Neuronal stem cell (in vitro differentiated cells): ENCODE measurements around the gene OGFOD2.
A peak's percentile ranks its signal among the peaks of the same experiment; 100 is the strongest.

Experiments used
- DNase-seq: peaks from one replicate; pipeline ENCODE4 v3.0.0-alpha.2; 2013; ENCODE audit warnings: low spot score
- H2AFZ ChIP-seq: one replicate; pipeline ENCODE4 v1.6.1; 2013; ENCODE audit warnings: mild to moderate bottlenecking, low read length, inconsistent platforms
- H2AK5ac ChIP-seq: 2 replicates; pipeline ENCODE4 v1.6.1; 2013; ENCODE audit warnings: low read depth, mild to moderate bottlenecking, inconsistent platforms, low read length, moderate library complexity, mixed read lengths
- H2BK120ac ChIP-seq: 2 replicates; pipeline ENCODE4 v1.6.1; 2013; ENCODE audit warnings: low read depth, mild to moderate bottlenecking, inconsistent platforms, low read length, moderate library complexity, mixed read lengths
- H2BK12ac ChIP-seq: one replicate; pipeline ENCODE4 v1.6.1; 2013; ENCODE audit warnings: low read length, inconsistent platforms
- H2BK15ac ChIP-seq: 2 replicates; pipeline ENCODE4 v1.6.1; 2013; ENCODE audit warnings: mild to moderate bottlenecking, low read length, inconsistent platforms, mixed read lengths
- H2BK5ac ChIP-seq: one replicate; pipeline ENCODE4 v1.6.1; 2013; ENCODE audit warnings: inconsistent platforms, mild to moderate bottlenecking, low read length, moderate library complexity
- H3K14ac ChIP-seq: one replicate; pipeline ENCODE4 v1.6.1; 2013; ENCODE audit warnings: low read length, inconsistent platforms
- H3K18ac ChIP-seq: 2 replicates; pipeline ENCODE4 v1.6.1; 2013; ENCODE audit warnings: low read length, inconsistent platforms
- H3K23ac ChIP-seq: 2 replicates; pipeline ENCODE4 v1.6.1; 2013; ENCODE audit warnings: low read depth, mild to moderate bottlenecking, mixed read lengths, low read length, inconsistent platforms; ENCODE audit not compliant: poor library complexity
- H3K27ac ChIP-seq: replicated peaks from 3 replicates; pipeline ENCODE4 v1.5.1; 2013; ENCODE audit warnings: low read length, inconsistent platforms
- H3K27me3 ChIP-seq, 3 experiments: 2 replicates each; pipeline ENCODE4 v1.6.1; 2013; ENCODE audit warnings: low read length in 3 of 3, mild to moderate bottlenecking in 2 of 3, inconsistent platforms in 1 of 3, low read depth in 1 of 3, mixed read lengths in 1 of 3, moderate library complexity in 1 of 3; ENCODE audit not compliant: control insufficient read depth in 3 of 3, insufficient read depth in 3 of 3
- H3K36me3 ChIP-seq, 2 donors: replicated peaks in 1 of 2; 2 replicates each; pipeline ENCODE4 v1.6.1; 2013; ENCODE audit warnings: low read length in 2 of 2; ENCODE audit not compliant: control insufficient read depth in 2 of 2, insufficient read depth in 2 of 2
- H3K4ac ChIP-seq: 2 replicates; pipeline ENCODE4 v1.6.1; 2013; ENCODE audit warnings: inconsistent platforms, mild to moderate bottlenecking, low read length, moderate library complexity
- H3K4me1 ChIP-seq, 2 donors: 1 replicate in 1 of 2; 2 replicates in 1 of 2; pipeline ENCODE4 v1.6.1; 2013; ENCODE audit warnings: low read length in 2 of 2, low read depth in 1 of 2; ENCODE audit not compliant: control insufficient read depth in 2 of 2, insufficient read depth in 1 of 2
- H3K4me2 ChIP-seq: one replicate; pipeline ENCODE4 v1.6.1; 2013; ENCODE audit warnings: mild to moderate bottlenecking, low read length, inconsistent platforms; ENCODE audit not compliant: insufficient read depth, poor library complexity, severe bottlenecking
- H3K4me3 ChIP-seq, 2 donors: 2 replicates each; pipeline ENCODE4 v1.5.1; 2013; ENCODE audit warnings: low read length in 2 of 2, mild to moderate bottlenecking in 2 of 2, inconsistent platforms in 1 of 2, moderate library complexity in 1 of 2
- H3K79me1 ChIP-seq: one replicate; pipeline ENCODE4 v1.6.1; 2013; ENCODE audit warnings: low read depth, mild to moderate bottlenecking, inconsistent platforms, low read length, moderate library complexity
- H3K9ac ChIP-seq: one replicate; pipeline ENCODE4 v1.6.1; 2013; ENCODE audit warnings: mild to moderate bottlenecking, low read depth, low read length, inconsistent platforms; ENCODE audit not compliant: poor library complexity
- H3K9me3 ChIP-seq, 2 donors: replicated peaks in 1 of 2; 2 replicates each; pipeline versions ENCODE3 to v1.6.1; 2013; ENCODE audit warnings: low read length in 2 of 2, mild to moderate bottlenecking in 2 of 2, inconsistent platforms in 1 of 2, low read depth in 1 of 2, mixed read lengths in 1 of 2, moderate library complexity in 1 of 2; ENCODE audit not compliant: control insufficient read depth in 2 of 2, insufficient read depth in 1 of 2
- H4K8ac ChIP-seq: one replicate; pipeline ENCODE4 v1.6.1; 2013; ENCODE audit warnings: low read depth, mild to moderate bottlenecking, inconsistent platforms, low read length, moderate library complexity
- H4K91ac ChIP-seq: one replicate; pipeline ENCODE4 v1.6.1; 2013; ENCODE audit warnings: low read length, low read depth, mild to moderate bottlenecking, inconsistent platforms; ENCODE audit not compliant: poor library complexity
- WGBS, 2 donors: extraction: QIAGEN DNeasy Blood & Tissue Kit; methylation state at CpG; one replicate each; pipeline ENCODE4 v1.1.7; 2013; ENCODE audit warnings: missing lambda C conversion rate in 2 of 2, mixed read lengths in 1 of 2; ENCODE audit not compliant: insufficient read length in 2 of 2, insufficient replicate concordance in 1 of 2; ENCODE audit errors: extremely low coverage in 2 of 2; 5-methylcytosine and 5-hydroxymethylcytosine counted together

OGFOD2 gene

GRCh38 chr12:122999196-122999946 is 24.3 kb downstream of the OGFOD2 start:
- H3K27me3 ChIP-seq: no peaks in the 10 kb centered on the region
- H3K14ac ChIP-seq: no peak overlapping the region
- no CpG with 5 or more reads among the region's 8 CpGs for WGBS, 2 donors
- peak overlapping the region; percentile 63 for H2AK5ac ChIP-seq
- no peak overlapping the region for H3K27ac ChIP-seq
- no peak overlapping the region for H3K4ac ChIP-seq
- no peak overlapping the region for H2BK5ac ChIP-seq
- no peak overlapping the region for H2BK15ac ChIP-seq
- H4K91ac ChIP-seq: no peak overlapping the region
- H3K18ac ChIP-seq: no peak overlapping the region
- no peak overlapping the region for H3K4me3 ChIP-seq
- H3K9ac ChIP-seq: no peak overlapping the region
- H3K9me3 ChIP-seq: no peaks in the 10 kb centered on the region
- H4K8ac ChIP-seq: peak overlapping the region; percentile 72
- H3K79me1 ChIP-seq: no peaks in the 10 kb centered on the region
- no peak overlapping the region for H2AFZ ChIP-seq
- H3K4me2 ChIP-seq: no peak overlapping the region
- DNase-seq: no peak
- H3K4me1 ChIP-seq: no peaks in the 10 kb centered on the region
- H3K36me3 ChIP-seq: peaks cover 0 to 6% of the 10 kb centered on the region in 2 donors
- H3K23ac ChIP-seq: no peak overlapping the region
- H2BK120ac ChIP-seq: no peak overlapping the region
- no peak overlapping the region for H2BK12ac ChIP-seq

GRCh38 chr12:122999986-123000420 is 25.0 kb downstream of the OGFOD2 start:
- H3K9me3 ChIP-seq: no peaks in the 10 kb centered on the region
- no CpG with 5 or more reads among the region's 20 CpGs for WGBS, 2 donors
- H2BK15ac ChIP-seq: no peak overlapping the region
- DNase-seq: no peak
- no peak overlapping the region for H3K23ac ChIP-seq
- no peak overlapping the region for H3K27ac ChIP-seq
- H3K4me2 ChIP-seq: no peak overlapping the region
- no peak overlapping the region for H2AFZ ChIP-seq
- H3K4ac ChIP-seq: no peak overlapping the region
- H4K8ac ChIP-seq: no peak overlapping the region
- peak overlapping the region; percentile 72 for H3K9ac ChIP-seq
- H3K4me1 ChIP-seq: no peaks in the 10 kb centered on the region
- no peaks in the 10 kb centered on the region for H3K79me1 ChIP-seq
- H3K27me3 ChIP-seq: no peaks in the 10 kb centered on the region
- H3K14ac ChIP-seq: peak overlapping the region; percentile 6
- H3K36me3 ChIP-seq: peaks cover 0 to 6% of the 10 kb centered on the region in 2 donors
- H3K4me3 ChIP-seq: no peak overlapping the region
- no peak overlapping the region for H2BK120ac ChIP-seq
- no peak overlapping the region for H4K91ac ChIP-seq
- H3K18ac ChIP-seq: peak overlapping the region; percentile 38
- H2AK5ac ChIP-seq: peak overlapping the region; percentile 63
- no peak overlapping the region for H2BK12ac ChIP-seq
- no peak overlapping the region for H2BK5ac ChIP-seq

GRCh38 chr12:123000578-123000977 is 25.5 kb downstream of the OGFOD2 start:
- H3K9me3 ChIP-seq: no peaks in the 10 kb centered on the region
- H3K4me3 ChIP-seq: no peak overlapping the region
- H2AFZ ChIP-seq: no peak overlapping the region
- no CpG with 5 or more reads among the region's 10 CpGs for WGBS, 2 donors
- H4K91ac ChIP-seq: no peak overlapping the region
- no peak overlapping the region for H3K23ac ChIP-seq
- peak overlapping the region; percentile 13 for H3K9ac ChIP-seq
- no peak overlapping the region for H3K4ac ChIP-seq
- no peak for DNase-seq
- H3K4me1 ChIP-seq: no peaks in the 10 kb centered on the region
- no peak overlapping the region for H3K18ac ChIP-seq
- no peaks in the 10 kb centered on the region for H3K27me3 ChIP-seq
- no peak overlapping the region for H2BK15ac ChIP-seq
- peak overlapping the region; percentile 23 for H3K14ac ChIP-seq
- H3K36me3 ChIP-seq: peaks cover 0 to 6% of the 10 kb centered on the region in 2 donors
- no peaks in the 10 kb centered on the region for H3K79me1 ChIP-seq
- no peak overlapping the region for H4K8ac ChIP-seq
- no peak overlapping the region for H2BK5ac ChIP-seq
- no peak overlapping the region for H2BK120ac ChIP-seq
- no peak overlapping the region for H2BK12ac ChIP-seq
- H3K4me2 ChIP-seq: no peak overlapping the region
- H2AK5ac ChIP-seq: peak overlapping the region; percentile 19
- no peak overlapping the region for H3K27ac ChIP-seq

GRCh38 chr12:123001464-123001863 is 26.4 kb downstream of the OGFOD2 start:
- Histone ChIP-seq H2AK5ac (no peak overlapping the region), H2AFZ (no peak overlapping the region), H3K36me3 (peaks cover 0 to 6% of the 10 kb centered on the region in 2 donors), H3K27ac (no peak overlapping the region), H3K23ac (no peak overlapping the region), H3K4ac (no peak overlapping the region), H2BK15ac (no peak overlapping the region), H4K91ac (no peak overlapping the region), H3K4me3 (no peak overlapping the region), H2BK12ac (no peak overlapping the region), H2BK120ac (no peak overlapping the region), H3K4me1 (no peaks in the 10 kb centered on the region), H3K27me3 (no peaks in the 10 kb centered on the region), H3K9me3 (no peaks in the 10 kb centered on the region), H3K9ac (no peak overlapping the region), H2BK5ac (no peak overlapping the region), H3K18ac (no peak overlapping the region), H4K8ac (no peak overlapping the region), H3K14ac (no peak overlapping the region), H3K79me1 (no peaks in the 10 kb centered on the region), H3K4me2 (no peak overlapping the region)
- no peak for DNase-seq
- WGBS, 2 donors: no CpG with 5 or more reads among the region's 3 CpGs
